Loucy (cell line): ENCODE data around the gene ADCY10.

Experiments
- H2AFZ ChIP-seq: fragments of 200-600 bp; sonication (generic); 2 replicates; pipeline ENCODE4 v1.6.0; 2016; ENCODE audit warnings: antibody characterized with exemption, mild to moderate bottlenecking, low read length, moderate library complexity
- H3F3A ChIP-seq: fragments of 200-600 bp; 2 replicates; pipeline ENCODE4 v1.6.0; 2016; ENCODE audit warnings: antibody characterized with exemption, low read depth, mild to moderate bottlenecking
- H3K27me3 ChIP-seq: fragments of 200-600 bp; sonication (generic); 2 replicates; pipeline ENCODE4 v1.6.1; 2014; ENCODE audit warnings: low read length, mild to moderate bottlenecking; ENCODE audit not compliant: insufficient read depth, poor library complexity, severe bottlenecking
- H3K36me3 ChIP-seq: fragments of 200-600 bp; sonication (generic); 2 replicates; pipeline ENCODE4 v1.6.1; 2016; ENCODE audit warnings: low read length; ENCODE audit not compliant: insufficient read depth
- H3K4me1 ChIP-seq: fragments of 200-600 bp; sonication (generic); 2 replicates; pipeline ENCODE4 v1.5.1; 2014; ENCODE audit warnings: low read length, mild to moderate bottlenecking; ENCODE audit not compliant: insufficient read depth, poor library complexity, severe bottlenecking
- H3K4me2 ChIP-seq: fragments of 200-600 bp; sonication (generic); 2 replicates; pipeline ENCODE4 v1.6.0; 2014; ENCODE audit warnings: antibody characterized with exemption, low read length, low read depth, mild to moderate bottlenecking; ENCODE audit not compliant: poor library complexity, severe bottlenecking
- H3K4me3 ChIP-seq: fragments of 200-600 bp; sonication (generic); 2 replicates; pipeline ENCODE4 v1.5.1; 2014; ENCODE audit warnings: low read length, mild to moderate bottlenecking, mixed read lengths; ENCODE audit not compliant: poor library complexity, severe bottlenecking
- H3K79me2 ChIP-seq: fragments of 200-600 bp; sonication (generic); 2 replicates; pipeline ENCODE4 v1.6.1; 2014; ENCODE audit warnings: low read length; ENCODE audit not compliant: insufficient read depth
- H3K9ac ChIP-seq: fragments of 200-600 bp; sonication (generic); 2 replicates; pipeline ENCODE4 v1.6.0; 2014; ENCODE audit warnings: mild to moderate bottlenecking, low read depth, low read length, moderate library complexity; ENCODE audit not compliant: poor library complexity, severe bottlenecking
- H3K9me2 ChIP-seq: fragments of 200-600 bp; sonication (generic); replicated peaks from 2 replicates; pipeline ENCODE4 v1.6.1; 2016; ENCODE audit warnings: low read depth, low read length, mixed read lengths
- H3K9me3 ChIP-seq: fragments of 200-600 bp; sonication (generic); 2 replicates; pipeline ENCODE4 v1.6.1; 2014; ENCODE audit warnings: mild to moderate bottlenecking, antibody characterized with exemption, low read length, low read depth; ENCODE audit not compliant: insufficient read depth
- H4K20me1 ChIP-seq: fragments of 200-600 bp; sonication (generic); 2 replicates; pipeline ENCODE4 v1.6.0; 2014; ENCODE audit warnings: antibody characterized with exemption, low read length, mild to moderate bottlenecking; ENCODE audit not compliant: insufficient read depth, poor library complexity, severe bottlenecking
- EZH2phosphoT487 ChIP-seq: fragments of 200-600 bp; IDR thresholded peaks from 2 replicates; pipeline ENCODE4 v1.6.1; 2018; ENCODE audit warnings: antibody characterized with exemption, mild to moderate bottlenecking, moderate library complexity, borderline replicate concordance
- TF ChIP-seq, protein P1 (sequence below): fragments of 200-600 bp; sonication (generic); conservative IDR thresholded peaks from 2 replicates; pipeline ENCODE4 v1.5.1; 2014; ENCODE audit warnings: mild to moderate bottlenecking, antibody characterized with exemption, low read length

The ADCY10 gene

DNA sequence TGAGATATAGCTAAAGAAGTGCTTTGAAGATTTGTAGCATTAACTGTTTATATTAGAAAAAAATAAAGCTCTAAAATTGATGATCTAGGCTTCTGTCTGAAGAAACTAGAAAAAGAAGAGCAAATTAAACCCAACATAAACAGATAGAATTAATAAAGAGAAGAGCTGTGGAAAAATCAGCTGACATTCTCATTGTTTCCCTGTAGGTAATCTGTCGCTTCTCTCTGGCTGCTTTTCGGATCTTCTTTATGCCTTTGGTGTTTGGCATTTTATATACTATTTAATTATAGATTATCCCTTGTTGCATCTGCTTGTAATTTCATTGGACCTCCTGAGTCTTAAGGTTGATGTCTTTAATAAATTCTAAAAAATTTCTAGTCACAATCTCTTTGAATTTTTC, 132.4 kb downstream of the ADCY10 start:
- no peak overlapping the region for H2AFZ ChIP-seq
- H3F3A ChIP-seq: no peaks in the 10 kb centered on the region
- no peaks in the 10 kb centered on the region for H3K9me2 ChIP-seq
- H3K4me3 ChIP-seq: no peak overlapping the region
- H3K9me3 ChIP-seq: 0 out of 2 replicates have a peak, but pooled peaks cover 3% of the 10 kb centered on the region
- H3K36me3 ChIP-seq: peaks cover 58% of the 10 kb centered on the region
- no peak for TF ChIP-seq EZH2phosphoT487
- TF ChIP-seq, protein P1, sequence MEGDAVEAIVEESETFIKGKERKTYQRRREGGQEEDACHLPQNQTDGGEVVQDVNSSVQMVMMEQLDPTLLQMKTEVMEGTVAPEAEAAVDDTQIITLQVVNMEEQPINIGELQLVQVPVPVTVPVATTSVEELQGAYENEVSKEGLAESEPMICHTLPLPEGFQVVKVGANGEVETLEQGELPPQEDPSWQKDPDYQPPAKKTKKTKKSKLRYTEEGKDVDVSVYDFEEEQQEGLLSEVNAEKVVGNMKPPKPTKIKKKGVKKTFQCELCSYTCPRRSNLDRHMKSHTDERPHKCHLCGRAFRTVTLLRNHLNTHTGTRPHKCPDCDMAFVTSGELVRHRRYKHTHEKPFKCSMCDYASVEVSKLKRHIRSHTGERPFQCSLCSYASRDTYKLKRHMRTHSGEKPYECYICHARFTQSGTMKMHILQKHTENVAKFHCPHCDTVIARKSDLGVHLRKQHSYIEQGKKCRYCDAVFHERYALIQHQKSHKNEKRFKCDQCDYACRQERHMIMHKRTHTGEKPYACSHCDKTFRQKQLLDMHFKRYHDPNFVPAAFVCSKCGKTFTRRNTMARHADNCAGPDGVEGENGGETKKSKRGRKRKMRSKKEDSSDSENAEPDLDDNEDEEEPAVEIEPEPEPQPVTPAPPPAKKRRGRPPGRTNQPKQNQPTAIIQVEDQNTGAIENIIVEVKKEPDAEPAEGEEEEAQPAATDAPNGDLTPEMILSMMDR: no peak
- no peak overlapping the region for H3K9ac ChIP-seq
- H3K4me2 ChIP-seq: no peak overlapping the region
- no peaks in the 10 kb centered on the region for H3K4me1 ChIP-seq
- H4K20me1 ChIP-seq: no peaks in the 10 kb centered on the region
- no peaks in the 10 kb centered on the region for H3K79me2 ChIP-seq
- no peaks in the 10 kb centered on the region for H3K27me3 ChIP-seq

GRCh38 chr1:167777269-167777650, 136.7 kb downstream of the ADCY10 start:
- Histone ChIP-seq H2AFZ (no peak overlapping the region), H3K9ac (no peak overlapping the region), H3K4me1 (peaks cover 11% of the 10 kb centered on the region), H3K4me2 (no peak overlapping the region), H3K4me3 (no peak overlapping the region), H3F3A (no peaks in the 10 kb centered on the region), H3K27me3 (no peaks in the 10 kb centered on the region), H3K9me2 (no peaks in the 10 kb centered on the region), H3K36me3 (peaks cover 84% of the 10 kb centered on the region), H3K79me2 (no peaks in the 10 kb centered on the region; the same call in 1 of the 2 replicates), H4K20me1 (peaks cover 5% of the 10 kb centered on the region), H3K9me3 (0 out of 2 replicates have a peak, but pooled peaks cover 3% of the 10 kb centered on the region)
- TF ChIP-seq, protein P1: no peak
- no peak for TF ChIP-seq EZH2phosphoT487

GRCh38 chr1:167776616-167777268, 137.2 kb downstream of the ADCY10 start:
- peaks cover 5% of the 10 kb centered on the region for H4K20me1 ChIP-seq
- H3K27me3 ChIP-seq: no peaks in the 10 kb centered on the region
- 0 out of 2 replicates have a peak, but pooled peaks cover 3% of the 10 kb centered on the region for H3K9me3 ChIP-seq
- no peak overlapping the region for H2AFZ ChIP-seq
- no peak overlapping the region for H3K4me3 ChIP-seq
- no peaks in the 10 kb centered on the region for H3F3A ChIP-seq
- peaks cover 11% of the 10 kb centered on the region for H3K4me1 ChIP-seq
- H3K9ac ChIP-seq: no peak overlapping the region
- TF ChIP-seq, protein P1: no peak
- no peak for TF ChIP-seq EZH2phosphoT487
- no peaks in the 10 kb centered on the region; the same call in none of the 2 replicates for H3K79me2 ChIP-seq
- peaks cover 89% of the 10 kb centered on the region for H3K36me3 ChIP-seq
- no peaks in the 10 kb centered on the region for H3K9me2 ChIP-seq
- no peak overlapping the region for H3K4me2 ChIP-seq
